Hematopoietic multipotent progenitor cell treated with erythropoietin and hydrocortisone succinate and interleukin-3 and kit ligand, for 8 days (in vitro differentiated cells): Measurements from ENCODE around the gene NSMCE1.
"Not testable (repeated sequence)": the region's sequence is repeated elsewhere in the genome, so short reads cannot be mapped to it uniquely, and the experiment has no call there.

ENCODE experiments used
- DNase-seq: peaks from one replicate; pipeline ENCODE4 v3.0.0-alpha.2; 2015

The NSMCE1 gene

DNA sequence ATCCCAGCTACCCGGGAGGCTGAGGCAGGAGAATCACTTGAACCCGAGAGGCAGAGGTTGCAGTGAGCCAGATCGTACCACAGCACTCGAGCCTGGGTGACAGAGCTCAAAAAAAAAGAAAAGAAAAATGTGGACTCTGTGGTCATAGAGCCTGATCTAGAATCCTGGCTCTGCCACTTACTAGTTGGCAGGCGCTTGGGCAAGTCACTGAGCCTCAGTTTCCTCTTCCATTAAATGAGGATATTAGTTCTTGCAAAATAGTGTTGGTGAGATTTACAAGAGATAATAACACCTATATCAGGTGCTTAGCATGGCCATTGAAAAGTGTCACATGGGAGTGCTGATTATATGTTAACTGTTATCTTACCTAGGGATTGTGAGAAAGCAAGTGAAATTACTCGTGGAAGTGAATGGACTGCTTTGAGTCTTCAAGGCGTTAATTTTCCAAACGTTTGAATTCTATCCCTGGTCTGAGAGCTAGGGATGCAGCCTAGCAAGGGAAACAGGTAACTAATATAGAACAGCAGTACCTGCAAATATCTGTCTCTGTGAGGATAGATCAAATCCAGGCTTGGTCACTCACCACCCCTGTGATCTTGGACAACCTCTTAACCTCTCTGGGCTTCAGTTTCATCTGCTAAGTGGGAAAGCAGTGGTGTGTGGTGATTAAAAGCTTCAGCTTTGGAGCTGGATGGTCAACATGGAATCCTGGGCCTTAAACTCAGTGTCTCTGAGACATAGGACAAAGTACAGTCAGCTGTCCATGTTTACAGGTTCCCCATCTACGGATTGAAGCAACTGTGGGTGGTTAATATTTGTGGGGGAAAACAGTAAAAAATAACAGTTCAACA, 953 bp upstream of the NSMCE1 start:
- DNase-seq, result no peak

DNA sequence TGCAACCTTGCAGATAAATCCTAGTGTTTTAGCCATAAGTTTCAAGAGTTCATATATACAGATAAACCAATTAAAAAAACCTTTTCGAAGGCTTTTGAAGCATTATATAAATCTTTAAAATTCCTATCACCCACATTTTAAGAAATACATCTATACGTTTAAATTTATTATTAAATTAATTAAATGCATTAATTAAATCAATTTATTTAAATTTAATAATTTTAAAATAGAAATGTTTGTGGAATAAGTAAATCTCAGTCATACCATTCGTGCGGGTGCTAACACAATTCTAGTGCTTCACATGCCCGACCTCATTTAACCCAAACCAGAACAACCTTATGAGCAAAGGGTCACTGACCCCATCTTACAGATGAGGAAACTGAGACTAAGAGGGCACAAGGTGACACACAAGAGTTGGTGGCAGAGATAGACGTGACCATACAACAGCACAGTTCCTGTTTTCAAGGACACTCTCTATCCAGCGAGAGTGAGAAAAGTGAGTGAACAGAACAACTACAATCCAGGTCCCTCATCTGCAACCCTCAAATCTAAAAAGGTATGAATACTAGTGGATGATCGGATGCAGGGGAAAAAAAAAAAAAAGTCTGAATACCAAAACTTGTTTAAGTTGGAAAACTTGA, 1.4 kb downstream of the NSMCE1 start:
- no peak for DNase-seq

DNA sequence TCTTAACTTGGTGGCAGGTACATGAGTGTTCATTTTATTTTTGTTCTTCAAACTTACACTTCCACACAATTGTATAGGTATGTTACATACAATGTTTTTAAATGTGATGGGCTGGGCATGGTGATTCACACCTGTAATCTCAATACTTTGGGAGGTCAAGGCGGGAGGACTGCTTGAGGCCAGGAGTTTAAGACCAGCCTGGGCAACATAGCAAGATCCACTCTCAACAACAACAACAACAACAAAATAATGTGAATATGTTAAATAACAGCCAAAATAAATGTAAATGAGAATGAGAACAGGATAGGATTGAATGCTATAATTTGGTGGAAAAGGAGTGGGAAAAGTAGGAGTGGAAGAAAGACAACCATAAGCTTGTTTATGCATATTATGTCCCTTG, 2.6 kb downstream of the NSMCE1 start:
- DNase-seq, result no peak

DNA sequence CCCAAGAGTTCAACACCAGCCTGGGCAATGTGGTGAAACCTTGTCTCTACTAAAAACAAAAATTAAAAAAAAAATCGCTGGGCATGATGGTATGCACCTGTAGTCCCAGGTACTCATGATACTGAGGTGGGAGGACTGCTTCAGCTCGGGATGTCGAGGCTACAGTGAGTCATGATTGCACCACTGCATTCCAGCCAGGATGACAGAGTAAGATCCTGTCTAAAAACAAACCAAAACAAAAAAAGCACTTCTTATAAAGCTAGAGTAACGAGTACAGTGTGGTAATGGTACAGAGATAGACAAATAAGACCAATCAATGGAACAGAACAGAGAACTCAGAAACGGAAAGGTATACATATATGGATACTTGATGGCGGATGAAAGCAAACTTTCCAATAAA, 4.4 kb downstream of the NSMCE1 start:
- DNase-seq, result no peak

DNA sequence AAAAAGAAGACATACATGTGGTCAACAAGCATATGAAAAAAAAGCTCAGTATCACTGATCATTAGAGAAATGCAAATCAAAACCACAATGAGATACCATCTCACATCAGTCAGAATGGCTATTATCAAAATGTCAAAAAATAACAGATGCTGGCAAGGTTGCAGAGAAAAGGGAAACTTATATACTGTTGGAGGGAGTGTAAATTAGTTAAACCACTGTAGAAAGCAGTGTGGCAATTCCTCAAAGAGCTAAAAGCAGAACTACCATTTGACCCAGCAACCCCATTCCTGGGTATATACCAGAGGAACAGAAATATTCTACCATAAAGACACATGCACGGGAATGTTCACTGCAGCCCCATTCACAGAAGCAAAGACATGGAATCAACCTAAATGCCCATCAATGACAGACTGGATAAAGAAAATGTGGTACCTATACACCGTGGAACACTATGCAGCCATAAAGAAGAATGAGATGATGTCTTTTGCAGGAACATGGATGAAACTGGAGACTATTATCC, 5.6 kb downstream of the NSMCE1 start:
- DNase-seq, result not testable (repeated sequence)

DNA sequence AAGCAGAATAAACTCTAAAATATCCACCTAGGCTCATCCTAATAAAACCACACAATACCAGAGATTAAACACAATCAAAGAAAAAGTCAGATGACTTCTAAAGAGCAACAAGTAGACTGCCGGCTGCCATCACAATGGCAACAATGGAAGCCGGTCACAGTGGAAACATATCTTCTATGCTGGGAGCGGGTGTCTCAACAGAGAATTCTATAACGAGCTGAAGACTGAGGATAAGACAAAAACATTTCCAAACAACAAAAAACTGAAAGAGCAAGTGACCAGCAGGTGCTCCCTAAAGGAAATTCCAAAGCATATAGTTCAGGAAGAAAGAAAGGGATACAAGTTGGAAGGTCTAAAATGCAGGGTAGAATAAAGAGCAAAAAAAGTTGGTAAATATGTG, 8.9 kb downstream of the NSMCE1 start:
- DNase-seq, result no peak

DNA sequence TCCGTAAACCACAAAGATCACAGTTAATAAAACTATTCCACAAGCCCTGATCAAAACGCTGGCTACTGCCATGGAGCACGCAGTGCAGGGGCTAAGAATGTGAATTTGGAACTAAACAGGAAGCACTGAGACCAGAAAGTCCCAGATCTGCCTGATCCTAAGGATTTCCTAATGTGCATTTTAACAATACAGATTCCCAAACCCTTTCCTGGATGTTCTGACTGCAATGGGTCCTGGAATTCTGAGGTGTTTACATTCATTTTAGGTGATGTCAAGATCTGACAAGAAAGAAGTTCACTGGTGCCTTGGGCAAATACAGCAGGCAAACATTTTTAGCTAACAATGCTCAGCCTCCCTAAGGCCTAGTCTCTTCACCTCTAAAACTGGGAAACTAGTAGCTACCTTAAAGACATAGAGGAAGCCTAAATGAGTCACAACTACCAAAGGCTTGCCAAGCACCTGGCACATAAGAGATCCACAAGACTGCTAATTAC, 10.3 kb downstream of the NSMCE1 start:
- no peak for DNase-seq

DNA sequence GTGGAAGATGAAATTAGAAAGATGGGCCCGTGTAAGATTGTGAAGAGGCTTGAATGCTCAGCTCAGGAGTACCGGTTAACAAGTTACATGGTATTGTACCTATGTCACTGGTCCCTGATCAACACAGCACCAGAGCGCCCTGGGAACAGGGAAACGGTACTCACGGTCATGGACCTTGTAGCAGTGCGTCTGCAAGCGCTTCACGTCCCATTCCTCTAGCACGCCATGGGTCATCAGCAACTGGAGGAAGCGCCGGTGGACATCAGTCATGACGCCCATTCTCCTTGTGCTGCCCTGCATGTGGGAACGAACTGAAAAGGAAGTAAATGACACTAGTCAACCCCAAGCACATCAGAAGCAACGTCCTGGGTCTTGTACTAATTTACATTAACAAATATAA, 11.3 kb downstream of the NSMCE1 start:
- no peak for DNase-seq

DNA sequence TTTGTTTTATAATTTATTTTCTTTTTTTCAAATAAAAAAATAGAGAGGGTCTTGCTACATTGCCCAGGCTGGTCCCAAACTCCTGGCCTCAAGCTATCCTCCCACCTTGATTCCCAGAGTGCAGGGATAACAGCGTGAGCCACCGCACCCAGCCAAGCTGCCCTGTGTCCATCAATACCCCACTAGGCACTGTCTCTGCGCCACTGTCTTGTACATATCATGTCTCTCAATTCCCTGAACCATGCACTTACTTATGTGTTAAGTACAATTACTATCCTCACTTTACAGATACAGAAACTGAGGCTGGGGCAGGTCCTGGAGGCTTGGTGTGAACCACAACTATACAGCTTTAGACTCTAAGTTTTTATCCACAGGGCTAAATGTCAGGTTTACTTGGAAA, 11.7 kb downstream of the NSMCE1 start:
- DNase-seq, result no peak

DNA sequence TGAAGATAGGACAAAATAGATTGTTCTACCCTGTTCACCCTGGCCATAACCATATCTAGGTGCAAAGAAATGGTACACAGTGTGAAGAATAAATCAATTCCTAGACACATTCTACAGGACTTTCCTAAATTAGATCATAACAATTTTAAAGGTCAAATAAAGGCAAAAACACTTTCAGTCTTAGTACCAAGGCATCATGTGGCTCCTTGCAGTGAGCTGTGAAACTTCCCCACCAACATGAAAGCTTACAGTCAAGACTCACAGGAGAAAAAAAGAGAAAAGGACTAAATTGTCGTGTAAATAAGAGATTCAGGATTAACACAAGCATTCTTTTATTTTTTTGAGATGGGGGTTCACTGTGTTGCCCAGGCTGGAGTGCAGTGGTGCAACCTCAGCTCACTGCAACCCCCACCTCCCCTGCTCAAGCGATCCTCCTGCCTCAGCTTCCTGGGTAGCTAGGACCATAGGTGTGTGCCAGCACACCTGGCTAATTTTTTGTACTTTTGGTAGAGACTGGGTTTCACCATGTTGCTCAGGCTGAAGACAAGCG, 14.2 kb downstream of the NSMCE1 start:
- no peak for DNase-seq

DNA sequence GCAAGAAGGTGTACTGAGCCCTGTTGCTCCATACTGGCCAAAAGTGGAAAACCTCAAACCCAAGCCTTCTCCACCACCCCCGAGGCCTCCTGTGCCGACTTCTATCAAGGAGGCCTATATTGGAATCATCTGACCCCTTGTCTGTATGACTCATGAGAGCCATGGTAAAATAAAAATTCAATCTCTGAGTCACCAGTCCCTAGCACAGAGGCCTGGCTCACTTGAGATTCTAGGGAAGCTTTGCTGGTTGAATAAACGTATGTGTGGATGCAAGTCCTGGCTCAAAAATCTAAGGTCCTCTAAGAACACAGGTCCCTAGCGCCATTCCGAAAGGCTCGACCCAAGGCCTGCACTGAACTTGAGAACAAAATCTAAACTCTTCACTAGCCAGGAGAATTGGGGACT, 15.0 kb downstream of the NSMCE1 start:
- DNase-seq, result no peak

DNA sequence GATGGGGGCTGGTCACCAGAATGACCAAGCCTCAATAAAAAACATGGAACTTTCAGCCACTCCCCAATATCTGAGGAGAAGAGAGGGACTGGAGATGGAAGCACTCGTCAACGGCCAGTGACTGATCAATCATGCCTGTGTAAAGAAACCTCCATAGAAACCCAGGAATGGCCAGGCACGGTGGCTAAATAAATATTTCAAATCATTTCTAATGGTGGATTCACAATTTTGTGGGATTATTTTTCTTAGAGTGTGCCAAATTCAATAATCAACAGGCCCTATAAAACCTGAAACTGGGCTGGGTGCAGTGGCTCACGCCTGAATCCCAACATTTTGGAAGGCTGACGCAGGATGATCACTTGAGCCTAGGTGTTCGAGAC, 16.4 kb downstream of the NSMCE1 start:
- DNase-seq, result no peak

DNA sequence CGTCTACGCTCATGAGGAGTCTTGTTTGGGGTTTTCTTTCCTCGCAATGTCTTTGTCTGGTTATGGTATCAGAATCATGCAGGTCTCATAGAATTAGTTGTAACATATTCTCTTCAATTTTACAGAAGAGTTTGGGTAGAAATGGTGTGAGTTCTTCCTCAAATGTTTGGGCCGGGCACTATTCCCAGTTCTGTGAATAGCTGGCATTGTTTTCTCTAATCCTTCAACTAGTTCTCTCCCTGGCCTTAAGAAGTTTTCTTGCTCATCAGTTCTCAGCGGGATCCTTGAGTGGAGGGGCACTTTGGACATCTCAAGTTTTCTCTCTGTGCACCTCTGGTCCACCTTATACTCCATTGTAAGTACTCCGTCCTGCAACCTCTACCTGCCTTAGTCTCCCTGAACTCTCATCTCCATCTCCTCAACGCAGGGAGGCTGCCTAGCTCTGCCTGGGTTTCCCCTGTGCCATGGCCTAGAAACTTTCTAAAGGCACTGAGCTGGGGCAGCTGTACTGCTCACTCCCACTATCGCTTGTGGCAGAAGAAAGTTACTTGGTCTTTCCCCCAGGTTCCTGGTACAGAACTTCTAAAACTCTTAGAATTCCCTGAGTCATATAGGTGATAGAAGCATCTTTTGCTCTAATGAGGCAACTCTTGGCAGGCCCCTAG, 16.9 kb downstream of the NSMCE1 start:
- no peak for DNase-seq

DNA sequence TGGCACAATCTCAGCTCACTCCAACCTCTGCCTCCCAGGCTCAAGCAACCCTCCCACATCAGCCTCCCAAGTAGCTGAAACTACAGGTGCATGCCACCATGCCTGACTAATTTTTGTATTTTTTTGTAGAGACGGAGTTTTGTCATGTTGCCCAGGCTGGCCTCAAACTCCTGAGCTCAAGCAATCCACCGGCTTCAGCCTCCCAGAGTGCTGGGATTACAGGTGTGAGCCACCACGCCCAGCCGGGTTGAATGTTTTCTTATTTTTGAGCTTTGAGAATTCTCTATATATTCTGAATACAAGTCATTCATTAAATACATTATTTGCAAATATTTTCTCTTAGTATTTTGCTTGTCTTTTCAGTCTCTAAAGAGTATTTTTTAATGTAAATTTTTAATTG, 19.7 kb downstream of the NSMCE1 start:
- DNase-seq, result not testable (repeated sequence)

DNA sequence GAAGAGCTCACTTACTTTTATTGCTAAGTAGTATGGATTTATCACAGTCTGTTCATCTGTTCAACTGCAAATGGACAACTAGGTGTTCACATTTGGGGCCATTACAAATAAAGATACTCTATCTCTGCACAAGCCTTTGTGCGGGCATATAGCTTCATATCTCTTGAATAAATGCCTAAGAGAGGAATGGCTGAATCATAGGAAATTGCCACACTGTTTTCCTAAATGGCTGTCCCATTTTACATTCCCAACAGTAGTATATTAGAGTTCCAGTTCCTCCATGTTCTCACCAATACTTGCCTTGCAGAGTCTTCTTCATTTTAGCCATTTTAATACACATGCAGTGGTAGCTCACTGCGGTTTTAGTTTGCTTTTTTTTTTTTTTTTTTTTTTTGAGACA, 20.5 kb downstream of the NSMCE1 start:
- no peak for DNase-seq

DNA sequence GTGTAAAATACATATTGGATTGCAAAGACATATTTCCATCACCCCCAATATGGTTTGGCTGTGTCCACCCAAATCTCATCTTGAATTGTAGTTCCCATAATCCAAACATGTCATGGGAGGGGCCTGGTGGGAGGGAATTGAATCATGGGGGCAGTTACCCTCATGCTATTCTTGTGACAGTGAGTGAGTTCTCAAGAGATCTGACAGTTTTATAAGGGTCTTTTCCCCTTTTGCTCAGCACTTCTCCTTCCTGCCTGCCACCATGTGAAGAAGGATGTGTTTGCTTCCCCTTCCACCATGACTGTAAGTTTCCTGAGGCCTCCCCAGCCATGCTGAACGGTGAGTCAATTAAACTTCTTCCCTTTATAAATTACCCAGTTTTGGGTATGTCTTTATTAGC, 21.5 kb downstream of the NSMCE1 start:
- DNase-seq, result not testable (repeated sequence)

DNA sequence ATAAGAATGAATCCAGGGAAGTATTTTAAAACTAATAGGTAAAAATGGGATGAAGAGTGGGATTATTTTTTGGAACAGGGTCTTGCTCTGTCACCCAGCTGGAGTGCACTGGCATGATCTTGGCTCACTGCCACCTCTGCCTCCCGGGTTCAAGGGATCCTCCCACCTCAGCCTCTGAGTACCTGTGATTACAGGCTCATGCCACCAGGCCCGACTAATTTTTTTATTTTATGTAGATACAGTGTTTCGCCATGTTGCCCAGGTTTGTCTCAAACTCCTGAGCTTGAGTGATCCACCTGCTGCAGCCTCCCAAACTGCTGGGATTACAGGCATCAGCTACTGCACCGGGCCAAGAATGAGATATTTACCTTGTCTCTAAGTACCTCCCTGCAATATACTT, 22.1 kb downstream of the NSMCE1 start:
- no peak for DNase-seq

DNA sequence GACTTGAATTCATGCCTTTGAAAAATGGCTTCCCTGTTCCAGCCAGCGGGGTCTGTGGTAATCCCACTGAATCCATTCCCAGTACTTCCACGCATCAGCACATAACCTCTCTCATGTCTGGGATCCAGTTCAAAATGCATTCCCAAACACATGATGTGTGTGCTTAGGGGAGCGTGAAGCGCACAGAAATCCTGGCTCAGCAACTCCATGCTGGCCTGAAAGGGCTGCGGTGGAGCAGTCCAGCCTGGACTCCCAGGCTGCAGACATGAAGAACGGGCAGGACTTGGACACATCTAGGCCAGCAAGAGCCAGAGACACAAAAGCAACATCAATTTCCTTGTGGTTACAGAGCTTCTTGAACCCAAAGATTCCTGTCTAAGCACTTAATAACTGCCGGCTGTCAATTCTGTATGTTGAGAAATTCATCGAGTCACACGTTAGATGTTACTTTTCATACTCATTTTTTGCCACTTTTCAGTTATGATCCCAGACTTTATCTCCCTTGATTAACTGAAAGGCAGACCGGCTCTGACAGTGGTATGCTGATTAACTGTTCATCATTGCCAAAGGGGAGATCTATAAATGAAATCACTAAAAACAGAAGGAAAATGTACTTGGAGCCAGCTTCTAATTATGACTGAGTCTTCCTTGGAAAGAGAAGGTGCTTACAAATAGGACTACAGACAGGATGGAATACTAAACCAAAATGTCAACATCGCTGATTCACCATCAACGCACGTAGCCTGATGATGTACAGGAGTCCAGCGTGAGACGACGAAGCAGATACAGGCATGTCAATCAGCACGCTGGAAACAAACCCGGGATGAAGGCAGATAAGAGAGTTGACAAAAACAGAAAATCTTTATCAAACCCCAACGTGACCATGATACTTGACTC, 23.0 kb downstream of the NSMCE1 start:
- DNase-seq, result peak; percentile 72

DNA sequence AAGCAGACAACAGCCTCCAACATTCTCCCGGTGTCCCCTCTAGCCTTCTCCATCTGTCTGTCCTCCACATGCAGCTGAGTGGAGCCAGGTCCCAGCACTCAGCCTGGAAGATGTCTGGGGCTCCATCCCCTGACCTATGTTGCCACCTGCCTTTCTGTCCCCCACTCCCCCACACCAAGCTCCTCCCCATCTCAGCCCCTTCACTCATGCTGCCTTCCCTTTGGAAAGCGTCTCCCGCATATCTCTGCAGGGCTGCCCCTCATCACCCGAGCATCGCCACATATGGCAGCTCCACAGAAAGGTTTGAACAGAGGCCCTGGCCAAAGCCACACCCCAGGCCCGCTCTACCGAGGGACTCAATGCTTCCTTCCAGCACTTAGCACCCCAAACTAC, 24.2 kb downstream of the NSMCE1 start:
- no peak for DNase-seq

DNA sequence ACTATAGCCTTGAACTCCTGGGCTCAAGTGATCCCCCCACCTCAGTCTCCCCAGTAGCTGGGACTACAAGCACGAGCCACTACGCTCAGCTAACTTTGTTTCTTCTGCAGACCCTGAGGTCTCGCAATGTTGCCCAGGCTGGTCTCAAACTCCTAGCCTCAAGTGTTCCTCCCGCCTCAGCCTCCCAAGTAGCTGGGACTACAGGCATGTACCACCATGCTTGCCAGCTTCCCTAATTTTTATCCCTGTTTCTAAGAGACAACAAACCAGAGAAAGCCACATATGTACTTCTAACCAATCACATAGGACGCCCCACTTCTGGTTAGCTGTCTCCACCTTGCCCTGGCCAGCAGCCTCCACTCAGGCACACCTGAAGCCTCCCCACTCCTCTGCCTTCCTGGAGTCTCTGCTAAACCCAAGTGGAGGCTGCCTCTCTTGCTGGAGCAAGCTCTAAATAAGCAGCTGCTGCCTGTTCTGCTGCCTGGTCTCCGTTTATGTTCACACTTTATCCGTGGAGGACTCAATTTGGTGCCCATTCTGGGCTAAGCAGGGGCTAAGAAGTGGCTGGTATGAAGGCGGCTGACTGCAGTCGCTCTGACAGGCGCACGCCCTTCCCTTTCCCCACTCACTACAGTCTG, 24.7 kb downstream of the NSMCE1 start:
- DNase-seq, result no peak

DNA sequence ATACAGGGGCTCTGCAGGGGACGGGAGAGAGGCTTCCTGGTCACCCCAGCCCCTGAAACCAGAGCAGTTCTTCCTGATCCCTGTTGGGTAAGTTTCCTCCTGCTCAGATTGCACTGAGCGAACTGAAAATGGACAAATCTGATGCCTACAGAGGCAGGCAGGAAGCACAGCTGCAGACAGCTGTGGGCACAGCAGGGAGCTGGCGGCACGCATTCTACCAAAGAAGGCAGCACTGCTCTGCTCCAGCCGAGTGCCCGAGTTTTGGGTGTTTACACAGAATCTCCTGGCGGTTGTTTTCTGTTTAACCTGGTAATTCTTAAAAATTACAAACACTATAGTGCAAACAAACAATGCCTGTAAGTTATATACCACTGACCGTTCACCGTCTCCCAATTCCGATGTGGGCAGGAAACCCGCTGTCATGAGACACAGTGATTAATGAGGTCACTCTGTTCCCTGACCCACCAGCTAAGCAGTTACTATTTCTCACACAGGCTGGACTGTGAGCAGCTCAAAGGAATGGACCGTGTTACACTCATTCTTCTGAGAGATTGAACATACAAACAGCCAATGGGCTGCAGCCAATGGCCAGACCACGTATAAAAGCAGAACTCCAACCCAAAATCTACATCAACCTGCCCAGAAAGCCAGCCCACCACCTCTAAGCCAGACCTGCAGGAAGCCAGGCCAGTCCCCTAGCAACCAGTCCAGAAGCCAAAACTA, 25.5 kb downstream of the NSMCE1 start:
- DNase-seq, result peak; percentile 31
